NB4 (cell line): Measurements from ENCODE around the gene ASGR2.

ENCODE experiments used
- MYC ChIP-seq: IDR thresholded peaks from 2 replicates; pipeline ENCODE4 v1.6.1; 2011; ENCODE audit warnings: low read depth, low read length
- POLR2A ChIP-seq: IDR thresholded peaks from 2 replicates; pipeline ENCODE4 v1.6.1; 2011; ENCODE audit warnings: mild to moderate bottlenecking; ENCODE audit not compliant: insufficient read length; ENCODE audit errors: extremely low read depth
- TF ChIP-seq, protein P1 (sequence below): IDR thresholded peaks from one replicate; pipeline ENCODE4 v1.5.1; 2012; ENCODE audit warnings: low read depth, low read length
- TF ChIP-seq, protein P2 (sequence below): IDR thresholded peaks from 2 replicates; pipeline ENCODE4 v1.6.1; 2011; ENCODE audit warnings: low read depth, low read length

DNA sequence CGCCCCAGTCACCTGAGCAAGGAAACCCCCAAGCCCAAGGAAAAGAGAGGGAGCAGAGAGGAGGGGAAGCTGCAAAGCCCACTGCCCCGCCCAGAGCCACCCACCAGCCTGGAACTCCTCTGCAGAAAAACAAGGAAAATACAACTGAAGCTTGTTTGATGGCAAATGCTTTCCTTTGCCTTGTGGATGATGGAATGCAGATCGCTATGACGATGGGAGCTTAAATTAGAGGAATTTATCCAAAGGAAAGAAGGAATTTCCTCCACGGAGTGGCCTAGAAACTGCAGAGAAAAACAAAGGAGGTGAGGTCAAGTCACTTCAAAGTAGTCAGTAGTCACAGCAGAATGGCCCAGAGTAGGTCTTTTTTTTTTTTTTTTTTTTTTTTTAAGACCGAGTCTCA lies 31.5 kb upstream of the ASGR2 start:
- TF ChIP-seq, protein P1, sequence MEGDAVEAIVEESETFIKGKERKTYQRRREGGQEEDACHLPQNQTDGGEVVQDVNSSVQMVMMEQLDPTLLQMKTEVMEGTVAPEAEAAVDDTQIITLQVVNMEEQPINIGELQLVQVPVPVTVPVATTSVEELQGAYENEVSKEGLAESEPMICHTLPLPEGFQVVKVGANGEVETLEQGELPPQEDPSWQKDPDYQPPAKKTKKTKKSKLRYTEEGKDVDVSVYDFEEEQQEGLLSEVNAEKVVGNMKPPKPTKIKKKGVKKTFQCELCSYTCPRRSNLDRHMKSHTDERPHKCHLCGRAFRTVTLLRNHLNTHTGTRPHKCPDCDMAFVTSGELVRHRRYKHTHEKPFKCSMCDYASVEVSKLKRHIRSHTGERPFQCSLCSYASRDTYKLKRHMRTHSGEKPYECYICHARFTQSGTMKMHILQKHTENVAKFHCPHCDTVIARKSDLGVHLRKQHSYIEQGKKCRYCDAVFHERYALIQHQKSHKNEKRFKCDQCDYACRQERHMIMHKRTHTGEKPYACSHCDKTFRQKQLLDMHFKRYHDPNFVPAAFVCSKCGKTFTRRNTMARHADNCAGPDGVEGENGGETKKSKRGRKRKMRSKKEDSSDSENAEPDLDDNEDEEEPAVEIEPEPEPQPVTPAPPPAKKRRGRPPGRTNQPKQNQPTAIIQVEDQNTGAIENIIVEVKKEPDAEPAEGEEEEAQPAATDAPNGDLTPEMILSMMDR: no peak
- TF ChIP-seq POLR2A (no peak), MYC (no peak)
- TF ChIP-seq, protein P2, sequence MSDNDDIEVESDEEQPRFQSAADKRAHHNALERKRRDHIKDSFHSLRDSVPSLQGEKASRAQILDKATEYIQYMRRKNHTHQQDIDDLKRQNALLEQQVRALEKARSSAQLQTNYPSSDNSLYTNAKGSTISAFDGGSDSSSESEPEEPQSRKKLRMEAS: no peak
